NCI-H69 (cell line): Measurements from ENCODE around the gene TMEM89.

Source experiments
- DNase-seq: peaks from one replicate; lab custom pipeline; 2025; lab: John Stamatoyannopoulos, UW

The TMEM89 gene

GRCh38 chr3:48612309-48612708, 9.3 kb downstream of the TMEM89 start:
- no peak for DNase-seq

- DNase-seq, result peak; percentile 90
These were observed 12.2 kb downstream of the TMEM89 start, which contains the start of gene UQCRC1 for GRCh38 chr3:48609088-48610005. Gene UQCRC1, minus strand, starts transcription at chr3:48609646. Its CDS starts 26 bp downstream, at chr3:48609620.

- DNase-seq, result no peak
These were observed 14.1 kb downstream of the TMEM89 start for GRCh38 chr3:48607519-48607918.

GRCh38 chr3:48601622-48601994, 20.0 kb downstream of the TMEM89 start:
- DNase-seq, result no peak

GRCh38 chr3:48600711-48601621, 20.6 kb downstream of the TMEM89 start:
- DNase-seq, result no peak

- DNase-seq, result no peak
These were observed 21.9 kb downstream of the TMEM89 start for GRCh38 chr3:48599509-48600285.

- peak; percentile 70 for DNase-seq
These were observed 22.5 kb downstream of the TMEM89 start for GRCh38 chr3:48599077-48599501.

- peak; percentile 95 for DNase-seq
These were observed 23.1 kb downstream of the TMEM89 start for GRCh38 chr3:48598323-48599076.

- no peak for DNase-seq
These were observed 24.2 kb downstream of the TMEM89 start for GRCh38 chr3:48597408-48597800.

GRCh38 chr3:48596676-48597407, 24.7 kb downstream of the TMEM89 start:
- no peak for DNase-seq

- DNase-seq, result no peak
These were observed 25.4 kb downstream of the TMEM89 start for GRCh38 chr3:48596157-48596556.

GRCh38 chr3:48595526-48596121, 25.9 kb downstream of the TMEM89 start:
- DNase-seq, result peak; percentile 73

- no peak for DNase-seq
These were observed 26.5 kb downstream of the TMEM89 start, which contains the start of gene COL7A1 for GRCh38 chr3:48595075-48595525. Gene COL7A1, minus strand, starts transcription at chr3:48595329. Its CDS starts 170 bp downstream, at chr3:48595159.

GRCh38 chr3:48594417-48595049, 27.0 kb downstream of the TMEM89 start:
- no peak for DNase-seq

GRCh38 chr3:48593337-48593736, 28.2 kb downstream of the TMEM89 start:
- no peak for DNase-seq

GRCh38 chr3:48592519-48593087, 29.0 kb downstream of the TMEM89 start:
- DNase-seq, result no peak

- DNase-seq, result no peak
These were observed 29.6 kb downstream of the TMEM89 start for GRCh38 chr3:48591886-48592518.

GRCh38 chr3:48591436-48591835, 30.1 kb downstream of the TMEM89 start:
- no peak for DNase-seq
